NAMALWA (cell line): ENCODE results near the gene FAM13B.
"Not testable (repeated sequence)": the region's sequence is repeated elsewhere in the genome, so short reads cannot be mapped to it uniquely, and the experiment has no call there.

Experiments used
- DNase-seq: peaks from one replicate; pipeline ENCODE4 v3.0.0-alpha.2; 2015; ENCODE audit warnings: low spot score

FAM13B gene

GRCh38 chr5:137975208-137975607 lies 57.7 kb downstream of the FAM13B start:
- no peak for DNase-seq

- DNase-seq = not testable (repeated sequence)
These were observed 62.5 kb downstream of the FAM13B start for GRCh38 chr5:137970384-137970783.

- no peak for DNase-seq
These were observed 72.1 kb downstream of the FAM13B start for GRCh38 chr5:137960819-137961218.

- DNase-seq = no peak
These were observed 72.7 kb downstream of the FAM13B start for GRCh38 chr5:137960141-137960540.

GRCh38 chr5:137959488-137959887 lies 73.4 kb downstream of the FAM13B start:
- no peak for DNase-seq

GRCh38 chr5:137957948-137958347 lies 74.9 kb downstream of the FAM13B start:
- no peak for DNase-seq

- no peak for DNase-seq
These were observed 78.6 kb downstream of the FAM13B start for GRCh38 chr5:137954131-137954879.

- DNase-seq = no peak
These were observed 87.1 kb downstream of the FAM13B start for GRCh38 chr5:137945825-137946224.

GRCh38 chr5:137944280-137944679 lies 88.6 kb downstream of the FAM13B start:
- not testable (repeated sequence) for DNase-seq

GRCh38 chr5:137939331-137939730 lies 93.5 kb downstream of the FAM13B start:
- DNase-seq = no peak

- DNase-seq = no peak
These were observed 94.1 kb downstream of the FAM13B start for GRCh38 chr5:137938751-137939143.

- DNase-seq = no peak
These were observed 94.7 kb downstream of the FAM13B start for GRCh38 chr5:137937994-137938750.

- no peak for DNase-seq
These were observed 97.2 kb downstream of the FAM13B start for GRCh38 chr5:137935694-137936093.

GRCh38 chr5:137935190-137935589 lies 97.7 kb downstream of the FAM13B start:
- no peak for DNase-seq

GRCh38 chr5:137933491-137933911 lies 99.4 kb downstream of the FAM13B start:
- no peak for DNase-seq

- DNase-seq = no peak
These were observed 100.1 kb downstream of the FAM13B start for GRCh38 chr5:137932800-137933199.

- DNase-seq = no peak
These were observed 109.0 kb downstream of the FAM13B start for GRCh38 chr5:137923856-137924255.

GRCh38 chr5:137921931-137922330 lies 110.9 kb downstream of the FAM13B start:
- no peak for DNase-seq

GRCh38 chr5:137916923-137917322 lies 116.0 kb downstream of the FAM13B start:
- no peak for DNase-seq

GRCh38 chr5:137914758-137915157 lies 118.1 kb downstream of the FAM13B start:
- DNase-seq = no peak

GRCh38 chr5:137902408-137903133 lies 130.3 kb downstream of the FAM13B start:
- DNase-seq = no peak

- DNase-seq = no peak
These were observed 131.7 kb downstream of the FAM13B start for GRCh38 chr5:137901011-137901817.
